OCI-M1 (cell line): ENCODE measurements around the gene PRAMEF7.
"Not testable (repeated sequence)": the region's sequence is repeated elsewhere in the genome, so short reads cannot be mapped to it uniquely, and the experiment has no call there.

Source experiments
- DNase-seq: peaks from one replicate; lab custom pipeline; 2025; lab: John Stamatoyannopoulos, UW

Gene PRAMEF7

GRCh38 chr1:12916310-12916709 is at the start of gene PRAMEF7:
PRAMEF7 (plus strand) TSS chr1:12916610; CDS start chr1:12917693, 1,083 bp downstream.
- not testable (repeated sequence) for DNase-seq

DNA sequence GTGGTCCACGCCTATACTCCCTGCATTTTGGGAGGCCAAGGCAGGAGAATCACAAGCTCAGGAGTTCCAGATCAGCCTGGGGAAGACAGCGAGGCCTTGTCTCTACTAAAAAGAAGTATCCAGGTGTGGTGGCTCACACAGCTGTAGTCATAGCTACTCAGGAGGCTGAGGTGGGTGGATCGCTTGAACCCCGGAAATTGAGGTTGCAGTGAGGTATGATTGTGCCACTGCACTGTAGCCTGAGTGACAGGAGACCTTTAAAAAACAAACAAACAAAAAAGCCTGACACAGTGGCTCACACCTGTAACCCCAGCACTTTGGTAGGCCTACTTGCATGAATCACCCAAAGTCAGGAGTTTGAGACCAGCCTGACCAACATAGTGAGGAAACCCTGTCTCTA is 38.0 kb upstream of the PRAMEF7 start:
- DNase-seq: not testable (repeated sequence)

DNA sequence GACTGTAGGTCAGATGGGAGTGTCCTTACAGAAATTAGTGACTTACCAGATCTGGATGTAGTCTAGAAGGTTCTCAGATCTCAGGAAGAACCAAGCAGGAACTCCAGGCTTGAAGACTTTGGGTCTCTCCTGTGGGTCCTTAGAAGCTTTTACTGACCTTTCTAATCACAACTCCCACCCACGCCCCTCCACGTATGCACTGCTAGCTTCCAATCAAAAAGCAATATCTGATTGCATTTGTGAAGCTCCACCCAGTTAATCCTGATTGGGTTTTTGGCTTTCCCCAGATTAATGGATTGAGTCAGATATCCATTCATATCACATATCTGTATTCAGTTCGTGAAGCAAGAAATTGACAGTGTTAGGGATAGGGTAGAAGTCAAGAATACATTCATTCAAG is 30.3 kb upstream of the PRAMEF7 start, which contains the start of gene PRAMEF4:
Gene PRAMEF4, minus strand, starts transcription at position 101 of the 400 bp plus-strand sequence. CDS start 2,807 bp downstream, outside the sequence.
- DNase-seq: not testable (repeated sequence)

- not testable (repeated sequence) for DNase-seq
Observed at GRCh38 chr1:12898170-12898569, 18.2 kb upstream of the PRAMEF7 start, which contains the start of gene PRAMEF10. PRAMEF10 (minus strand) TSS chr1:12898270; CDS start chr1:12895847, 2,423 bp downstream.

DNA sequence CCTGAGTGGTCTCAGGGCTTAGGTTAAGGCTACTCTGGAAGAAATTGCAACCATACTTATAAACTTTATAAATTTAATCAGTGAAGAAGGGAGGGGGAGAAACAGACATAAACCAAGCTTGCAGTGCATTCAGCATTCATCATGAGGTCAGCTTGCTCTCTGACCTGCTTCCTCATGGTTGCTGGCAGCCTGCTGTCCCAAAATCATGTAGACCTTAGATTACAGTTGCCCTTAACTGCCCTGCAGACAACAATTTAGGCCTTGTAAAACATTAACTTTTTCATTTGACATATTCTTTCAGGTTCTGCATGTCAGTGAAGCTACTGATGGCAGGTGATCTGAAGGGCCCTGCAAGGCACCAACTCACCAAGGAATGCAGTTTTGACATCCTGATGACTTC is 17.2 kb upstream of the PRAMEF7 start:
- DNase-seq: not testable (repeated sequence)

GRCh38 chr1:12903793-12904572 is 12.4 kb upstream of the PRAMEF7 start:
- not testable (repeated sequence) for DNase-seq

- not testable (repeated sequence) for DNase-seq
Observed at GRCh38 chr1:12921749-12922148, 5.3 kb downstream of the PRAMEF7 start.

DNA sequence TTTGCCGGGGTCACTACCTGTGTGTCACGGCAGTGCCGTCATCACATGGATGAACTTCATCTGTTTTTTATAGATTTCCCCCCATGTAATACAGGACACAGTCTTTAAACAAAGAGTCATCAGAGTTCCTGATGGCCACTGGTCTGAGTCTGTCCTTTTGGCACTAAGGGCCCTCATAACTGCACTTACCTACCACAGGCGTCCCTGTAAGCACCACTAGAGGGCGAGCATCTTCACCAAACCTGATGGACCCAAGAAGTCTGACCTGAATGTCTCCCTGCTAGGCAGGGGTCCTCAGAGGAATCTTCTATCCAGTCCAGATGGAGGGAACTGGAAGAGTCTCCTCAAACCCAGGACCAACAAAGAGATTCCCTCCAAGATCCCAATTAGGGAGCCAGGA is 8.0 kb downstream of the PRAMEF7 start:
- DNase-seq: not testable (repeated sequence)

DNA sequence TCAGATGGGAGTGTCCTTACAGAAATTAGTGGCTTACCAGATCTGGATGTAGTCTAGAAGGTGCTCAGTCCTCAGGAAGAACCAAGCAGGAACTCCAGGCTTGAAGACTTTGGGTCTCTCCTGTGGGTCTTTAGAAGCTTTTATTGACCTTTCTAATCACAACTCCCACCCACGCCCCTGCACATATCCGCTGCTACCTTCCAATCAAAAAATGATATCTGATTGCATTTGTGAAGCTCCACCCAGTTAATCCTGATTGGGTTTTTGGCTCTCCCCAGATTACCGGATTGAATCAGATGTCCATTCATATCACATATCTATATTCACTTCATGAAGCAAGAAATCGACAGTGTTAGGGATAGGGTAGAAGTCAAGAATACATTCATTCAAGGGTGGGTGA is 31.1 kb downstream of the PRAMEF7 start, which contains the start of gene PRAMEF6:
Gene PRAMEF6, minus strand, starts transcription at position 101 of the 400 bp plus-strand sequence. CDS start 5,062 bp downstream, outside the sequence.
- not testable (repeated sequence) for DNase-seq
